HG03520 (cell line): ENCODE data around the gene WDR1.

Experiments used
- ATAC-seq: cut with Tn5 transposase; IDR thresholded peaks from one replicate; pipeline ENCODE4 v1.9.1; 2021; ENCODE audit warnings: mild to moderate bottlenecking, moderate library complexity; ENCODE audit not compliant: unreplicated experiment

Gene WDR1

GRCh38 chr4:10074767-10075105 lies 41.9 kb downstream of the WDR1 start:
- ATAC-seq = no peak

GRCh38 chr4:10074076-10074766 lies 42.4 kb downstream of the WDR1 start:
- ATAC-seq = no peak

GRCh38 chr4:10072420-10073017 lies 44.1 kb downstream of the WDR1 start:
- ATAC-seq = no peak

- ATAC-seq = no peak
Observed at GRCh38 chr4:10069075-10069642, 47.4 kb downstream of the WDR1 start.

- no peak for ATAC-seq
Observed at GRCh38 chr4:10066670-10067651, 49.6 kb downstream of the WDR1 start.

GRCh38 chr4:10066206-10066605 lies 50.4 kb downstream of the WDR1 start:
- no peak for ATAC-seq

GRCh38 chr4:10063544-10064300 lies 52.9 kb downstream of the WDR1 start:
- no peak for ATAC-seq

- ATAC-seq = no peak
Observed at GRCh38 chr4:10061650-10062415, 54.8 kb downstream of the WDR1 start.

GRCh38 chr4:10058371-10058770 lies 58.2 kb downstream of the WDR1 start:
- ATAC-seq = no peak

- no peak for ATAC-seq
Observed at GRCh38 chr4:10057023-10057395, 59.6 kb downstream of the WDR1 start.

- no peak for ATAC-seq
Observed at GRCh38 chr4:10056334-10057022, 60.1 kb downstream of the WDR1 start.

- ATAC-seq = no peak
Observed at GRCh38 chr4:10055871-10056270, 60.7 kb downstream of the WDR1 start.

- ATAC-seq = no peak
Observed at GRCh38 chr4:10054571-10055041, 62.0 kb downstream of the WDR1 start.

GRCh38 chr4:10053635-10054453 lies 62.8 kb downstream of the WDR1 start:
- ATAC-seq = no peak

- ATAC-seq = no peak
Observed at GRCh38 chr4:10051517-10052135, 65.0 kb downstream of the WDR1 start.

GRCh38 chr4:10050721-10051120 lies 65.9 kb downstream of the WDR1 start:
- no peak for ATAC-seq

- ATAC-seq = no peak
Observed at GRCh38 chr4:10050261-10050661, 66.3 kb downstream of the WDR1 start.
